ENCODE measurements around the gene FRZB. TPM values are rescaled to one million over a fixed set of nuclear protein-coding genes. Genes with fewer than 3 reads are reported as not detected.
"Not testable (repeated sequence)": the region's sequence is repeated elsewhere in the genome, so short reads cannot be mapped to it uniquely, and the experiment has no call there.

Gene FRZB
- total RNA-seq, 1 donor from 2014 or later, result not detected

DNA sequence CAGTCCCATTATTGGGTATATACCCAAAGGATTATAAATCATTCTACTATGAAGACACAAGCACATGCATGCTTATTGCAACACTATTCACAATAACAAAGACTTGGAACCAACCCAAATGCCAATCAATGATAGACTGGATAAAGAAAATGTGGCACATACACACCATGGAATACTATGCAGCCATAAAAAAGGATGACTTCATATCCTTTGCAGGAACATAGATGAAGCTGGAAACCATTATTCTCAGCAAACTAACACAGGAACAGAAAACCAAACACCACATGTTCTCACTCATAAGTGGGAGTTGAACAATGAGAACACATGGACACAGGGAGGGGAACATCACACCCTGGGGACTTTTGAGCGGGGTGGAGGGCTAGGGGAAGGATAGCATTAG lies 13.7 kb upstream of the FRZB start:
- H3K4me3 Mint-ChIP-seq (ENCODE audit: low read depth); H3K27me3 Mint-ChIP-seq (ENCODE audit: low read depth); H3K27ac Mint-ChIP-seq; H3K9me3 Mint-ChIP-seq; H3K4me1 Mint-ChIP-seq (ENCODE audit: low read depth); intact Hi-C loops (cut with micrococcal nuclease); H3K36me3 Mint-ChIP-seq (ENCODE audit: low read depth); DNase-seq (ENCODE audit: low spot score): not testable (repeated sequence)

DNA sequence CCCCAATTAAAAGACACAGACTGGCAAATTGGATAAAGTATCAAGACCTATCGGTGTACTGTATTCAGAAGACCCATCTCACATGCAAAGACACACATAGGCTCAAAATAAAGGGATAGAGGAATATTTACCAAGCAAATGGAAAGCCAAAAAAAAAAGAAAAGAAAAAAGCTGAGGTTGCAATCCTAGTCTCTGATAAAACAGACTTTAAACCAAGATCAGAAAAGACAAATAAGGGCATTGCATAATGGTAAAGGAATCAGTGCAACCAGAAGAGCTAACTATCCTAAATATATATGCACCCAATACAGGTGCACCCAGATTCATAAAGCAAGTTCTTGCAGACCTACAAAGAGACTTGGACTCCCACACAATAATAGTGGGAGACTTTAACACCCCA lies 10.2 kb upstream of the FRZB start:
- H3K27me3 Mint-ChIP-seq (ENCODE audit: low read depth); DNase-seq (ENCODE audit: low spot score); H3K27ac Mint-ChIP-seq; H3K9me3 Mint-ChIP-seq; H3K4me3 Mint-ChIP-seq (ENCODE audit: low read depth); H3K36me3 Mint-ChIP-seq (ENCODE audit: low read depth); H3K4me1 Mint-ChIP-seq (ENCODE audit: low read depth); intact Hi-C loops (cut with micrococcal nuclease): not testable (repeated sequence)

DNA sequence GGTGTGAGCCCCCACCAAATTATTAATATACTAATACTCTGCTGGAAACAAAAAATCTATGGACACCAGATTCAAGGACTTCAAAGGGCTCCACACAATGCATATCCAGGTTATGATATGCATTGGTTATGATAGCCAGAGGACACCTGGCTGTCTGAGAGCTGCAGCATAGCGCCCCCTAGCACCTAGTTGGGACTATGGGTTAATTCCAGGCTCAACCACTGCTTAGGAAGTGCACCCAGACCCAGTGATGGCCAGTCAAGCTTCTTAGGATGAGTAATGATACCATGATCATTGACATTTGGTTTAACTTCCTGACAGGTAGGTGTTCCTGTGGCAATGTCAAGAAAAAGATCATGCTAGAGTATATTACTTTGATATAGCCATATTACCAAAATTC lies 3.8 kb upstream of the FRZB start:
- Mint-ChIP-seq H3K4me1 (ENCODE audit: low read depth) (peaks cover 16% of the 10 kb centered on the region), H3K4me3 (ENCODE audit: low read depth) (no peak overlapping the region), H3K36me3 (ENCODE audit: low read depth) (no peaks in the 10 kb centered on the region), H3K27me3 (ENCODE audit: low read depth) (peaks cover 40% of the 10 kb centered on the region), H3K27ac (no peak overlapping the region), H3K9me3 (peaks cover 4% of the 10 kb centered on the region)
- intact Hi-C loops (cut with micrococcal nuclease), result no loop called here
- no peak for DNase-seq (ENCODE audit: low spot score)

DNA sequence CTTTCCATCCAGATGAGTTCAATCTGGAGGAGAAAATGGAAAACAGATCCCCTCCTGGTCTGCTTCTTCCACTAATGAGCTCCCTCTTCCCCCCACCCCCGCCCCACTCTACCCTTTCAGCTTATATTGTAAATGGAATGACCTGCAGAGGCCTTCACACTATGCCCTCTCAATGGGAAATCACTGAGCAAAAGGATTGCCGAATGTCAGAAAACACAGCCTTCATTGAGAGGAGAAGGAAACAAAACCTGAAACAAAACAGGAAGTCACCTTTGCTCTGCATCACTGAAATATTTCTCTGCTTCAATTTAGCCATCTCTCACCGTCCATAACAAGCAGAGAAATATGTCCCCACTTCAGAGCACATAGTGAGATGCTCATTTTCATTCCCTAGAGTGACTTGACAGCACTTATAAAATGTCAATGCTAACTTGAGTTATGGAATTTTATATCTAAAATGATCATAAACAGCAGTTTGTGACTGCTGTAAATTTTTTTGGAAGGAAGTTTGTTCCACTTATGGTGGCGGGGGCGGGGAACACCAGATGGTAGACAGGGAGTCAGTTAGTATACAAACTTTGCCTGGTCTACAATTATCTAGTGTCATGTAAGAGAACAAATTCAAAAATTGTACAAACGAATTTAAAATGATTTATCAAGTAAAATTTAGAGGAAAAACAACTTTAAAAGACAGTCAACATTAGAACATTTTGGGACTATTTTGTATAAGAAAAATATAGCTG lies 1.8 kb upstream of the FRZB start:
- Mint-ChIP-seq H3K4me3 (ENCODE audit: low read depth) (no peak overlapping the region), H3K27ac (no peak overlapping the region), H3K27me3 (ENCODE audit: low read depth) (peaks cover 57% of the 10 kb centered on the region), H3K4me1 (ENCODE audit: low read depth) (peaks cover 16% of the 10 kb centered on the region), H3K9me3 (no peaks in the 10 kb centered on the region), H3K36me3 (ENCODE audit: low read depth) (no peaks in the 10 kb centered on the region)
- DNase-seq (ENCODE audit: low spot score), result no peak
- intact Hi-C loops (cut with micrococcal nuclease), result no loop called here

DNA sequence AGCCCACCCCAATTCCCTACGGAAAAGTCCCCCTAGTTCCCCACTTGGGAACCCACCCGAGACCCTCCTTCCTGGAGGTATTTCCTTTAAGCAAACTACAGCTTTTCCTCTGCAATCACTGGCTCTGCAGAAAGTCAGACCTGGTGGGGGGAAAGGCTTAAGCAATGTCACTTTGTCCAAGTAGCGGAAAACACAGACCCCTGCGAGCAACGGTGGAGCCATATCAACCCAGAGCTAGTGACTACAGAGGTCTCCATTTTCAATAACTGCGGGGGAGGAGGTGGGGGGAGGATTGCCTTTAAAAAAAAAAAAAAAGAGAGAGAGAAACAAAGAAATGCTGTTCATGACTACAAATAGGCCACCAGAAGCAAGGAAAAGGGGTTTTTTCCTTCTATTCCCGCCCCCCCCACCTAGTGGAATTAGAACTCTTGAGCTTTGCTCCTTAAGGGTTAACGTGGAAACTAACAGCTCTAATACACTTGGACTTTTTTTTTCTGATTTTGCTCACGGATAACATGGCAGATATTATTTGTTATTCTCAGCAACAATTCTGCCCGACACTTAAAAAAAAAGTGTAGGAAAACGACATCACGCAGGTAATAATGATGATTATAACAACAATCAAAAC lies 1.1 kb upstream of the FRZB start:
- Mint-ChIP-seq H3K9me3 (no peaks in the 10 kb centered on the region), H3K4me3 (ENCODE audit: low read depth) (no peak overlapping the region), H3K27ac (no peak overlapping the region), H3K36me3 (ENCODE audit: low read depth) (no peaks in the 10 kb centered on the region), H3K27me3 (ENCODE audit: low read depth) (peaks cover 61% of the 10 kb centered on the region), H3K4me1 (ENCODE audit: low read depth) (peaks cover 16% of the 10 kb centered on the region)
- intact Hi-C loops (cut with micrococcal nuclease), result no loop called here
- DNase-seq (ENCODE audit: low spot score), result no peak

DNA sequence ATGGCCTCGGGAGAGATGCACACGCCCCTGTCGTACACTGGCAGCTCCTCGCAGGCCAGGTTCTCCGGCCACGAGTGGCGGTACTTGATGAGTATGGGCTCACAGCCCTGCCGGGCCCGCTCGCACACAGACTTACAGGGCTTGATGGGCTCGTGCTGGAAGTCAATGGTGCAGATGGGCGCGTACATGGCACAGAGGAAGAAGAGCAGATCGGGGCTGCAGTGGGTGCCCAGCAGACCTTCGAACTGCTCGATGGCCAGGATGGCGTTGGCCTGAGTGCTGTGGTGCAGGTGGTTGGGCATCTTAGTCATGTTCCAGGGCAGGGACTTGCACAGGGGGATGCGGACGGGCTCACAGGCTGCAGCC lies 359 bp downstream of the FRZB start:
- H3K36me3 Mint-ChIP-seq (ENCODE audit: low read depth), result no peaks in the 10 kb centered on the region
- intact Hi-C loops (cut with micrococcal nuclease), result no loop called here
- no peak for DNase-seq (ENCODE audit: low spot score)

DNA sequence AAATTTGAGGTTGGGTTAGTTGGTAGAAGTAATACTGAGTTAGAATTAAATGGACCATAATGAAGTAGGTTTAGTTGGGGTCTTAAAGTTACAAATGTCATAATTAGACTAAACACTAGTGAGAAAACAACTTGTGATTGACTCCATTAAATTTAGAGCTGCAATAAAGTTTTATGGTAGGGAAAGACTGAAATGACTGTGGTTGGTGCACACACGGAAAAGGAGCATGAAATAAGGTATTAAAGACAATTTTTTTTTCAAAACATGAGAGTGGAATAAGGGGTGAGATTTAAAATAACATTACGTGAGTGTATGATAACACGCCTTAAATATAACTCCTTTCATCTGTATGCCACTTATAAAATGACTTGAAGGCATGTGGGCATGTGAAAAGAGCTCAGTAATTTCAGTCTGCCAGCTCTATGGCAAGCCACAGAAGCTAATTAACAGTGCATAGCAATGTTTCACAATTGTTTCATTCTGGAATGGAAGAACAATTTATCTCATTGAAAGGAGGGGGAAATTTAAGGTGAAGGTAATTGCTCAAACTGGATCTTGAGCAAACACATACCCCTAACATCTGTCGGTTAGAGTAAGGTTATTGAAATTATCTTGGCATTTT lies 1.4 kb downstream of the FRZB start:
- Mint-ChIP-seq H3K36me3 (ENCODE audit: low read depth) (no peaks in the 10 kb centered on the region), H3K27ac (no peak overlapping the region), H3K4me3 (ENCODE audit: low read depth) (no peak overlapping the region), H3K27me3 (ENCODE audit: low read depth) (peaks cover 68% of the 10 kb centered on the region), H3K4me1 (ENCODE audit: low read depth) (peaks cover 16% of the 10 kb centered on the region), H3K9me3 (no peaks in the 10 kb centered on the region)
- no peak for DNase-seq (ENCODE audit: low spot score)
- intact Hi-C loops (cut with micrococcal nuclease), result no loop called here

More for the DNA sequence above, 359 bp downstream of the FRZB start:
- Mint-ChIP-seq H3K4me1 (ENCODE audit: low read depth) (peaks cover 16% of the 10 kb centered on the region), H3K4me3 (ENCODE audit: low read depth) (no peak overlapping the region), H3K9me3 (no peaks in the 10 kb centered on the region), H3K27me3 (ENCODE audit: low read depth) (peaks cover 69% of the 10 kb centered on the region), H3K27ac (no peak overlapping the region)

DNA sequence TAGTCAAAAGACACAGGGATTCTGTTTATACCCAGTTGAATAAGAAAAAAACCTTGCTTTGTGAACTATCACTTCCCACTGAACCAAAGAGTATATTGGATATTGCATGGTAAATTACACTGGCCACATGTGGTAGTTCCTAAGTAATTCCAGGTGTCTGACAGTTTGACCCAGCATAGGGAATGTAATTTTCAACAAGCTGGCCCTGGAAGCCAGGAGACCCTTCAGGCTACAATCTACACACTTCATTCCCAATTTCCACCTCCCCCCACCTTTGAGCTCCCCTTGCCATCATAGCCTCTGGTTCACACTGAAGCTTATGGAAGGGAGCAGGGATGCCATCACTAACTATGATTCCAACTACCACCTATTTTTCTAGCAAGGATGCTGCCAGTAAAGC lies 2.8 kb downstream of the FRZB start:
- H3K9me3 Mint-ChIP-seq, result no peaks in the 10 kb centered on the region
- peaks cover 16% of the 10 kb centered on the region for H3K4me1 Mint-ChIP-seq (ENCODE audit: low read depth)
- H3K4me3 Mint-ChIP-seq (ENCODE audit: low read depth), result no peak overlapping the region
- DNase-seq (ENCODE audit: low spot score), result no peak
- no peak overlapping the region for H3K27ac Mint-ChIP-seq
- H3K36me3 Mint-ChIP-seq (ENCODE audit: low read depth), result no peaks in the 10 kb centered on the region
- peaks cover 62% of the 10 kb centered on the region for H3K27me3 Mint-ChIP-seq (ENCODE audit: low read depth)
- intact Hi-C loops (cut with micrococcal nuclease), result no loop called here

DNA sequence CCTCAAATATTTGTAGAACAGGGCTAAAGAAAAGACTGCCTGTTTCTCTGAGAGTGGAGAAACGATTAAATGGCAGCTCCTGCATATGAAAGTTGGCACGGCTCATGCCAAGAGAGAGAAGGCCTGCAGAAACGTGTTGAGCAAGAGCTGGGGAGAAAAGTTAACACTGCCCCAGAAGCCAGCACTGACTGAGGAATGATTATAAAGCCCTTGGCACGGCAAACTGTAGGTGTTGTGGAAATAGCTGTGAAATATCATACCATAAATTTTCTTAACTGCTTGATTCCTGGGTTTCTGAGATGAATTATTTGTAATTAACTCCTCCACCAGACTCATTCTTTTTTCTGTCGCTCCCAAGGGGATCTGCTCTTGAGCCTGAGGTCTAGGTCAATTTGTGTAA lies 4.3 kb downstream of the FRZB start:
- intact Hi-C loops (cut with micrococcal nuclease), result no loop called here
- peaks cover 47% of the 10 kb centered on the region for H3K27me3 Mint-ChIP-seq (ENCODE audit: low read depth)
- H3K4me1 Mint-ChIP-seq (ENCODE audit: low read depth), result peaks cover 9% of the 10 kb centered on the region
- H3K27ac Mint-ChIP-seq, result no peak overlapping the region
- no peak for DNase-seq (ENCODE audit: low spot score)
- no peaks in the 10 kb centered on the region for H3K36me3 Mint-ChIP-seq (ENCODE audit: low read depth)
- H3K9me3 Mint-ChIP-seq, result no peaks in the 10 kb centered on the region
- no peak overlapping the region for H3K4me3 Mint-ChIP-seq (ENCODE audit: low read depth)

DNA sequence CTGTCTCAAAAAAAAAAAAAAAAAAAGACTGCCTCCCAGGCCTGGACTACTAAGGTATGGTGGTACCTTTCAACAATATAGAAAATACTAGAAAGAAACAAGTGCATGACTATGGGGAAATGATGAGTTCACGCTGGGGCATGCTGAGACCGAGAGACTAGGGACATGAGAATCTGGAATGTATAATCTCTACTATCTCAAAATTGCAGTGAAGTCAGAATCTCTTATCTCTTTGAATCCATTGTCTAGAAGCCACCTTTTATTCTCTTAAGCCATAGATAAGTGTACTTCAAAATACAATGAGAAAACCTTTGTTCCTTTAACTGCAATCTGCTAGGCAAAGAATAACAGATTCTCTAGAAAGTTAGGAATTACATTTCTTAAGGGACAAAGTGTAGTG lies 5.6 kb downstream of the FRZB start:
- intact Hi-C loops (cut with micrococcal nuclease), result no loop called here
- Mint-ChIP-seq H3K9me3 (no peaks in the 10 kb centered on the region), H3K36me3 (ENCODE audit: low read depth) (no peaks in the 10 kb centered on the region), H3K4me3 (ENCODE audit: low read depth) (no peak overlapping the region), H3K27me3 (ENCODE audit: low read depth) (peaks cover 37% of the 10 kb centered on the region), H3K27ac (no peak overlapping the region), H3K4me1 (ENCODE audit: low read depth) (peaks cover 3% of the 10 kb centered on the region)
- DNase-seq (ENCODE audit: low spot score), result no peak

DNA sequence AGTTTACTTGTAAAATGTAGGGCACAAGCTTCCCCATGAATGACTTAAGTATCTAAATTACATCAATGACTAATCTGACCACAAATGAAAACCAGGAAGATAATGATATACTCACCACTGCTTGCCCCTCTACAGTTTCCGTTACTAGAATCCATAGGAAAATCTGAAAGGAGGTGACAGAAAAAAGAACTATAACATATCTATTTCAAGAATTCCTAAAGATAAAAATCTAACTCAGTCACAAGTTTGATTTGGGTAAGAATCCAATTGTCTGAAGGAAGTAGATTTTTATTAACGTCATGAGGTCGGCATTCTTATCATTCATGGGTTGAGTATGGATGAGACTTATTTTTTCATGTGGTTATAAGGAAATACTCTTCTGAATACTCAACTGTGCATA lies 7.8 kb downstream of the FRZB start:
- Mint-ChIP-seq H3K27me3 (ENCODE audit: low read depth) (peaks cover 26% of the 10 kb centered on the region), H3K27ac (no peak overlapping the region)

DNA sequence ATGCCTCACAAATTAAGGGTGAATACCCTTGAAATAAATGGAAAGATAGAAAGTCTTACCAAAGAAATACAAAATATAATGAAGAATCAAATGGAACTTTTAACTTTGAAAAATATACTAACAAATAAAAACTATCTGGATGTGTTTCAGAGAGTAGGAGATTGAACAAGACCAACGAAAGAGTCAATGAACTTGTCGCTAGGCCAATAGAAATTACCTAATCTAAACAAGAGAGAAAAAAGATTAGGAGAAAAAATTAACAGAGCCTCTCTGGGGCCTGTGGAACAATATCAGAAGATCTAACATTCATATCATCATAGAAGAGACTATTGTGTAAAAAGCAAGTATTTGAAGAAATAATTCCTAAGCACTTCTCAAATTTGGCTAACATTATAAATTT lies 11.1 kb downstream of the FRZB start:
- peaks cover 15% of the 10 kb centered on the region for H3K27me3 Mint-ChIP-seq (ENCODE audit: low read depth)
- no peaks in the 10 kb centered on the region for H3K36me3 Mint-ChIP-seq (ENCODE audit: low read depth)

More for the DNA sequence above, 7.8 kb downstream of the FRZB start:
- H3K36me3 Mint-ChIP-seq (ENCODE audit: low read depth), result no peaks in the 10 kb centered on the region
- H3K4me1 Mint-ChIP-seq (ENCODE audit: low read depth), result no peaks in the 10 kb centered on the region
- no peaks in the 10 kb centered on the region for H3K9me3 Mint-ChIP-seq
- H3K4me3 Mint-ChIP-seq (ENCODE audit: low read depth), result no peak overlapping the region
- DNase-seq (ENCODE audit: low spot score), result no peak
- intact Hi-C loops (cut with micrococcal nuclease), result no loop called here

DNA sequence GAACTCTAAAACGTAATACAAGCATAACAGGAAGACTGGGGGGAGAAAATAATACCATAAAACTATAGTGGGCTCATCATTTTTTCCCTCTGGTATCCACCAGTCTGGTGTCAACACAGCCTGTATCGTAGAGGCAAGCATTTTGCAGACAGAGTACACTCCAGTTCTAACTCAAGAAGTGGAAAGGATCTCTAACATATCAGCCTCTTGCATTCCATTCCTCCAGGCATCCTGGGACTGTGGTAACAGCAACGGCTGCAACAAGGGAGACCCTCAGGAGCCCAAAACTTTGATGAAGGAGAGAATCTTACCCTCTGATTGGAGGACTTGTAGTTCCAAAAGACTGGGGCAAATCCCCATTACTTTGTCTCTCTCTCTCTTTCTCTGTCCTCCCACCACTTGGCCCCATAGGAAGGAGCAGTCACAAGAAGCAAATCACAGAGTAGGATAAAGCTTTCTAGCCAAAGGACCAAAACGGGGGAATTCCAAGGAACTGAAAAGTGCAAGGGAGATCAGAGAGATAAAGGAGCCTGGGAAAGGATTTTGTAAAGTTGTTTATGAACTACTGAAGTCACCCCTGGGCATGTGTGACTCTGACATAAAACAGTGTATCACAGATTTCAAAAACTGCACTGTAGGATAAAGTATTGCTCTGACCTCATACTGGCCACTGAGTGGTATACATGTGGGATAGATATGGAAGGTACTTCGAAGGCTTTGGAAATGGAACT lies 11.9 kb downstream of the FRZB start:
- H3K4me1 Mint-ChIP-seq (ENCODE audit: low read depth), result no peaks in the 10 kb centered on the region
- intact Hi-C loops (cut with micrococcal nuclease), result no loop called here
- DNase-seq (ENCODE audit: low spot score), result no peak
- H3K27ac Mint-ChIP-seq, result no peak overlapping the region
- no peaks in the 10 kb centered on the region for H3K36me3 Mint-ChIP-seq (ENCODE audit: low read depth)
- H3K4me3 Mint-ChIP-seq (ENCODE audit: low read depth), result no peak overlapping the region
- no peaks in the 10 kb centered on the region for H3K9me3 Mint-ChIP-seq
- peaks cover 13% of the 10 kb centered on the region for H3K27me3 Mint-ChIP-seq (ENCODE audit: low read depth)

More for the DNA sequence above, 11.1 kb downstream of the FRZB start:
- intact Hi-C loops (cut with micrococcal nuclease), result no loop called here
- no peak for DNase-seq (ENCODE audit: low spot score)
- H3K4me3 Mint-ChIP-seq (ENCODE audit: low read depth), result no peak overlapping the region
- H3K9me3 Mint-ChIP-seq, result no peaks in the 10 kb centered on the region
- no peaks in the 10 kb centered on the region for H3K4me1 Mint-ChIP-seq (ENCODE audit: low read depth)
- no peak overlapping the region for H3K27ac Mint-ChIP-seq
